ENCODE data around the gene DHRSX.
"Not testable (repeated sequence)": the region's sequence is repeated elsewhere in the genome, so short reads cannot be mapped to it uniquely, and the experiment has no call there.

Gene DHRSX

GRCh38 chrX:2500803-2501558 is at the start of gene DHRSX, which contains the start of gene ZBED1:
TSS of gene DHRSX (minus strand) at chrX:2500976. CDS start at chrX:2500925, 51 bp downstream.
TSS of gene ZBED1 (minus strand) at chrX:2500976. CDS start at chrX:2490719, 10,257 bp downstream.
- peak; percentile 9 for DNase-seq

- DNase-seq = no peak
These were observed 49.1 kb upstream of the DHRSX start for GRCh38 chrX:2549876-2550275.

GRCh38 chrX:2548711-2549423 is 48.1 kb upstream of the DHRSX start:
- DNase-seq = no peak

- DNase-seq = no peak
These were observed 47.0 kb upstream of the DHRSX start for GRCh38 chrX:2547736-2548135.

- DNase-seq = no peak
These were observed 45.7 kb upstream of the DHRSX start for GRCh38 chrX:2546496-2546895.

- DNase-seq = no peak
These were observed 44.4 kb upstream of the DHRSX start for GRCh38 chrX:2545144-2545543.

- DNase-seq = peak; percentile 66
These were observed 42.2 kb upstream of the DHRSX start for GRCh38 chrX:2542826-2543521.

GRCh38 chrX:2541603-2542002 is 40.8 kb upstream of the DHRSX start:
- DNase-seq = no peak

- no peak for DNase-seq
These were observed 39.7 kb upstream of the DHRSX start for GRCh38 chrX:2540426-2540947.

GRCh38 chrX:2539586-2539985 is 38.8 kb upstream of the DHRSX start:
- DNase-seq = no peak

GRCh38 chrX:2538031-2538757 is 37.4 kb upstream of the DHRSX start:
- DNase-seq = no peak

GRCh38 chrX:2536974-2537373 is 36.2 kb upstream of the DHRSX start:
- no peak for DNase-seq

GRCh38 chrX:2536141-2536540 is 35.4 kb upstream of the DHRSX start:
- no peak for DNase-seq

GRCh38 chrX:2534261-2535021 is 33.7 kb upstream of the DHRSX start:
- not testable (repeated sequence) for DNase-seq

GRCh38 chrX:2533424-2533823 is 32.6 kb upstream of the DHRSX start:
- DNase-seq = no peak

GRCh38 chrX:2526390-2526789 is 25.6 kb upstream of the DHRSX start:
- no peak for DNase-seq

GRCh38 chrX:2523911-2524310 is 23.1 kb upstream of the DHRSX start:
- no peak for DNase-seq

- DNase-seq = no peak
These were observed 21.2 kb upstream of the DHRSX start for GRCh38 chrX:2521927-2522386.

- DNase-seq = no peak
These were observed 20.5 kb upstream of the DHRSX start for GRCh38 chrX:2521092-2521926.

- DNase-seq = no peak
These were observed 19.8 kb upstream of the DHRSX start for GRCh38 chrX:2520539-2520938.

GRCh38 chrX:2519638-2520037 is 18.9 kb upstream of the DHRSX start:
- DNase-seq = not testable (repeated sequence)
